Erythroblast (primary cell): ENCODE results near the gene GPHA2.

ENCODE experiments used
- GATA1 ChIP-seq: IDR thresholded peaks from 2 replicates; pipeline ENCODE4 v1.6.1; 2011; ENCODE audit warnings: low read depth, mild to moderate bottlenecking, control low read depth, low read length, moderate library complexity
- POLR2A ChIP-seq: IDR thresholded peaks from 2 replicates; pipeline ENCODE4 v1.6.1; 2011; ENCODE audit warnings: mild to moderate bottlenecking, low read length

DNA sequence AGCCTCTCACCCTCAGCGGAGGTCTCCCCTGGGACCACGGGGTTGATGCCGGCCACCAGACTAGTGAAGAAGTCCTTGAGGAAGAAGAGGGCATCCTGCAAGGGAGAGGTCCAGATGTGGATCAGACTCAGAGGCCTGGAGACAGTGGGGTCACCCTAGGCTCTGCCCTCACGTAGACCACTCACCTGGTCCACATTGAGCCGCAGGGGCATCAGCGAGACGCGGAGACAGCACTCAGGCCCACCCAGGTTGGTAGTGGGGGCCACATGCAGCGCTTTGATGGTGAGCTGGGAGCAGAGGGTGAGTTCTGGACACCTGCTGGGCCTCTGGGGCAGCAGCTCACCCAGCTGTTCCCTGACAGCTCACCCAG lies 37.6 kb downstream of the GPHA2 start:
- TF ChIP-seq POLR2A (no peak), GATA1 (no peak)
